Pancreas (tissue), 10 donors: ENCODE measurements around the gene SACM1L. TPM values are rescaled to one million over a fixed set of nuclear protein-coding genes. Genes with fewer than 3 reads are reported as not detected.
A peak's percentile ranks its signal among the peaks of the same experiment; 100 is the strongest.

ENCODE experiments used
- ATAC-seq, 4 donors: fragments of 200-7000 bp; cut with Tn5 transposase; one replicate each; pipeline versions ENCODE4 v1.8.0 to v1.9.1; 2020; ENCODE audit warnings: mild to moderate bottlenecking in 4 of 4, moderate library complexity in 4 of 4
- DNase-seq, 6 donors: peaks; one replicate each; pipeline ENCODE4 v3.0.0-alpha.2; 2020
- FAIRE-seq: peaks from 2 replicates; lab custom pipeline; 2012; peaks lifted over from hg19 to GRCh38; lab: Jason Lieb, UNC
- H3K27ac ChIP-seq, 4 donors: fragments of 200-600 bp; sonication (generic); 1 replicate in 3 of 4; 2 replicates in 1 of 4; pipeline versions ENCODE4 v1.5.0 to v1.8.0; 2020
- H3K27me3 ChIP-seq, 4 donors: fragments of 200-600 bp; one replicate each; pipeline ENCODE4 v1.8.0; 2021
- H3K36me3 ChIP-seq, 3 donors: fragments of 200-600 bp; sonication (generic) in 1 of 3; one replicate each; pipeline versions ENCODE4 v1.5.0 to v1.8.0; 2020 to 2021
- H3K4me1 ChIP-seq, 3 donors: fragments of 200-600 bp; one replicate each; pipeline ENCODE4 v1.8.0; 2021
- H3K4me3 ChIP-seq, 4 donors: fragments of 200-600 bp; sonication (generic) in 2 of 4; one replicate each; pipeline versions ENCODE4 v1.5.0 to v1.8.0; 2020 to 2021
- H3K9me3 ChIP-seq, 4 donors: fragments of 200-600 bp; one replicate each; pipeline ENCODE4 v1.8.0; 2021
- CTCF ChIP-seq, 4 donors: fragments of 200-600 bp; sonication (generic) in 3 of 4; IDR thresholded peaks; one replicate each; pipeline versions ENCODE4 v1.5.0 to v1.8.0; 2021; ENCODE audit warnings: antibody characterized with exemption in 4 of 4
- WGBS, 2 donors: extraction: QIAGEN DNeasy Blood & Tissue Kit; methylation state at CpG; one replicate each; pipeline ENCODE4 v1.1.7; 2013; 5-methylcytosine and 5-hydroxymethylcytosine counted together
- intact Hi-C, 3 donors: fragments of 100-400 bp; cut with DNase I; formaldehyde crosslinking; loops; one replicate each; pipeline versions ENCODE4 v1.11.1 to v1.14.2; 2022
- polyA plus RNA-seq, 2 donors: library from polyadenylated mRNA; stranded (reverse); fragments of 200-250 nt; gene quantifications; one replicate each; pipeline ENCODE4 v1.2.3, GENCODE V29; 2013
- total RNA-seq, 6 donors: library from RNA; stranded (reverse); fragmentation: NEBNext Ultra II Directional in 4 of 6; extraction: Animal tissue kit (Norgen Biotek cat#: 25700) in 4 of 6; gene quantifications; one replicate each; pipeline versions ENCODE4 v1.2.1 to v1.2.4, GENCODE V29; 2021 to 2023
- donor health status: healthy with polysubstance abuse.
- donor health status: DM: no; HTN: no; CAD: no; lungs with moderate emphysema.
- donor health status: DM: no; HTN: no; CAD: no.
- donor health status: control.
- donor health status: control.
- donor health status: Bipolar disorder and iron deficiency.
- donor health status: DM: yes; HTN: yes; CAD: no.
- donor health status: DM: no; HTN: no; CAD: no.
- donor health status: DM: no; HTN: no; CAD: no.
- donor health status: DM: yes; HTN: yes; CAD: no.

SACM1L gene
- total and polyA plus RNA-seq, 8 donors = 15.4 to 29.8 (median 18.7) TPM

GRCh38 chr3:45701172-45701867, 12.1 kb downstream of the SACM1L start:
- no peak for DNase-seq
- no peak for FAIRE-seq

GRCh38 chr3:45704301-45704943, 15.2 kb downstream of the SACM1L start:
- DNase-seq (no peak), ATAC-seq (no peak), FAIRE-seq (peak; percentile 71)
- H3K36me3 ChIP-seq = peaks cover 0 to 30% (median 6%) of the 10 kb centered on the region in 3 donors
- H3K27me3 ChIP-seq = no peaks in the 10 kb centered on the region
- no peak for TF ChIP-seq CTCF (IDR thresholded peaks at IDR 0.05)
- intact Hi-C loops = no loop called here
- H3K27ac ChIP-seq = no peak overlapping the region
- WGBS, 2 donors = 95% methylated on average over 4 of the region's 4 CpGs
- H3K4me3 ChIP-seq = no peak overlapping the region
- no peaks in the 10 kb centered on the region for H3K9me3 ChIP-seq
- H3K4me1 ChIP-seq = peaks cover 0 to 17% (median 0%) of the 10 kb centered on the region in 3 donors

More at GRCh38 chr3:45701172-45701867, 12.1 kb downstream of the SACM1L start:
- H3K9me3 ChIP-seq = no peaks in the 10 kb centered on the region
- intact Hi-C loops = no loop called here
- no peak overlapping the region for H3K27ac ChIP-seq
- 47 to 51% methylated on average over 9 of the region's 9 CpGs for WGBS, 2 donors
- H3K4me3 ChIP-seq = no peak overlapping the region
- peaks cover 0 to 13% (median 0%) of the 10 kb centered on the region in 3 donors for H3K4me1 ChIP-seq
- no peaks in the 10 kb centered on the region for H3K27me3 ChIP-seq
- H3K36me3 ChIP-seq = peaks cover 0 to 9% (median 6%) of the 10 kb centered on the region in 3 donors
- no peak for TF ChIP-seq CTCF (IDR thresholded peaks at IDR 0.05)
- ATAC-seq = peak in 2 of 4 donors; percentile 22 to 73

- no peak overlapping the region for H3K4me3 ChIP-seq
- peaks cover 0 to 13% (median 0%) of the 10 kb centered on the region in 3 donors for H3K4me1 ChIP-seq
- H3K9me3 ChIP-seq = no peaks in the 10 kb centered on the region
- no peak for TF ChIP-seq CTCF (IDR thresholded peaks at IDR 0.05)
- ATAC-seq (no peak), DNase-seq (no peak), FAIRE-seq (no peak)
- H3K27ac ChIP-seq = no peak overlapping the region
- H3K27me3 ChIP-seq = no peaks in the 10 kb centered on the region
- intact Hi-C loops = no loop called here
- 81 to 85% methylated on average over 2 of the region's 2 CpGs for WGBS, 2 donors
- peaks cover 0 to 30% (median 6%) of the 10 kb centered on the region in 3 donors for H3K36me3 ChIP-seq
These were observed 16.9 kb downstream of the SACM1L start for GRCh38 chr3:45705839-45706808.

- H3K9me3 ChIP-seq = no peaks in the 10 kb centered on the region
- no peak for TF ChIP-seq CTCF (IDR thresholded peaks at IDR 0.05)
- H3K36me3 ChIP-seq = peaks cover 0 to 34% (median 4%) of the 10 kb centered on the region in 3 donors
- H3K4me1 ChIP-seq = peaks cover 0 to 4% (median 0%) of the 10 kb centered on the region in 3 donors
- DNase-seq (no peak), FAIRE-seq (no peak), ATAC-seq (no peak)
- intact Hi-C loops = no loop called here
- 92 to 97% methylated on average over 4 of the region's 4 CpGs for WGBS, 2 donors
- H3K27me3 ChIP-seq = no peaks in the 10 kb centered on the region
- no peak overlapping the region for H3K4me3 ChIP-seq
- H3K27ac ChIP-seq = no peak overlapping the region
These were observed 22.7 kb downstream of the SACM1L start for GRCh38 chr3:45711931-45712330.
